ENCODE measurements around the gene ROR1.
A peak's percentile ranks its signal among the peaks of the same experiment; 100 is the strongest.

The ROR1 gene

GRCh38 chr1:63868268-63868781, 94.5 kb downstream of the ROR1 start:
- no peak overlapping the region for H3K4me3 ChIP-seq (ENCODE audit: low read length)
- DNase-seq (ENCODE audit: low read depth): peak; percentile 95
- no peak for TF ChIP-seq CTCF (IDR thresholded peaks at IDR 0.05; ENCODE audit: insufficient read depth, low read depth, low read length, missing control alignments)

GRCh38 chr1:63870152-63870551, 96.3 kb downstream of the ROR1 start:
- no peak for TF ChIP-seq CTCF (IDR thresholded peaks at IDR 0.05; ENCODE audit: insufficient read depth, low read depth, low read length, missing control alignments)
- no peak for DNase-seq (ENCODE audit: low read depth)
- H3K4me3 ChIP-seq (ENCODE audit: low read length): no peak overlapping the region

- TF ChIP-seq CTCF (IDR thresholded peaks at IDR 0.05; ENCODE audit: insufficient read depth, low read depth, low read length, missing control alignments): no peak
- DNase-seq (ENCODE audit: low read depth): peak; percentile 61
Observed at GRCh38 chr1:63871463-63871862, 97.6 kb downstream of the ROR1 start.

GRCh38 chr1:63873751-63874150, 99.9 kb downstream of the ROR1 start:
- no peak for DNase-seq (ENCODE audit: low read depth)
- H3K4me3 ChIP-seq (ENCODE audit: low read length): no peak overlapping the region
- no peak for TF ChIP-seq CTCF (IDR thresholded peaks at IDR 0.05; ENCODE audit: insufficient read depth, low read depth, low read length, missing control alignments)

More at GRCh38 chr1:63871463-63871862, 97.6 kb downstream of the ROR1 start:
- H3K4me3 ChIP-seq (ENCODE audit: low read length): no peak overlapping the region

GRCh38 chr1:63874278-63874880, 100.6 kb downstream of the ROR1 start:
- TF ChIP-seq CTCF (IDR thresholded peaks at IDR 0.05; ENCODE audit: insufficient read depth, low read depth, low read length, missing control alignments): no peak
- DNase-seq (ENCODE audit: low read depth): no peak
- H3K4me3 ChIP-seq (ENCODE audit: low read length): no peak overlapping the region

- DNase-seq (ENCODE audit: low read depth): no peak
- TF ChIP-seq CTCF (IDR thresholded peaks at IDR 0.05; ENCODE audit: insufficient read depth, low read depth, low read length, missing control alignments): no peak
- H3K4me3 ChIP-seq (ENCODE audit: low read length): no peak overlapping the region
Observed at GRCh38 chr1:63875636-63876035, 101.8 kb downstream of the ROR1 start.

Data from epithelial cell of esophagus (primary cell).